GM19463 (cell line): Measurements from ENCODE around the gene TNC.
A peak's percentile ranks its signal among the peaks of the same experiment; 100 is the strongest.

ENCODE experiments used
- ATAC-seq: cut with Tn5 transposase; IDR thresholded peaks from one replicate; pipeline ENCODE4 v1.9.1; 2021; ENCODE audit warnings: mild to moderate bottlenecking, moderate library complexity; ENCODE audit not compliant: unreplicated experiment

The TNC gene

GRCh38 chr9:115058175-115058574 lies 59.8 kb downstream of the TNC start:
- ATAC-seq = no peak

GRCh38 chr9:115057559-115057958 lies 60.4 kb downstream of the TNC start:
- no peak for ATAC-seq

GRCh38 chr9:115050002-115050490 lies 67.9 kb downstream of the TNC start:
- ATAC-seq = no peak

GRCh38 chr9:115046824-115047223 lies 71.1 kb downstream of the TNC start:
- no peak for ATAC-seq

- ATAC-seq = no peak
These were observed 71.8 kb downstream of the TNC start for GRCh38 chr9:115046199-115046598.

GRCh38 chr9:115043632-115044031 lies 74.3 kb downstream of the TNC start:
- ATAC-seq = no peak

- peak; percentile 86 for ATAC-seq
These were observed 75.0 kb downstream of the TNC start for GRCh38 chr9:115042781-115043509.

- no peak for ATAC-seq
These were observed 78.3 kb downstream of the TNC start for GRCh38 chr9:115039516-115040120.

- no peak for ATAC-seq
These were observed 79.8 kb downstream of the TNC start for GRCh38 chr9:115038178-115038577.

- peak; percentile 0 for ATAC-seq
These were observed 81.3 kb downstream of the TNC start for GRCh38 chr9:115036691-115037090.

GRCh38 chr9:115035841-115036612 lies 81.9 kb downstream of the TNC start:
- ATAC-seq = peak; percentile 72

GRCh38 chr9:115034801-115035200 lies 83.2 kb downstream of the TNC start:
- ATAC-seq = no peak

- ATAC-seq = no peak
These were observed 84.2 kb downstream of the TNC start for GRCh38 chr9:115033800-115034199.

GRCh38 chr9:115032296-115032695 lies 85.7 kb downstream of the TNC start:
- no peak for ATAC-seq

GRCh38 chr9:115030006-115030405 lies 88.0 kb downstream of the TNC start:
- no peak for ATAC-seq

- ATAC-seq = no peak
These were observed 92.2 kb downstream of the TNC start for GRCh38 chr9:115025721-115026120.

GRCh38 chr9:115024925-115025535 lies 92.9 kb downstream of the TNC start:
- no peak for ATAC-seq

- no peak for ATAC-seq
These were observed 95.1 kb downstream of the TNC start for GRCh38 chr9:115022760-115023434.

GRCh38 chr9:115018547-115019435 lies 99.2 kb downstream of the TNC start:
- ATAC-seq = no peak

GRCh38 chr9:115016344-115016743 lies 101.6 kb downstream of the TNC start:
- no peak for ATAC-seq
